Stomach (tissue), 4 donors: ENCODE data around the gene KIFBP.

Experiments used
- CTCF ChIP-seq, 7 experiments: fragments of 450-650 bp in 4 of 7; fragments of 200-600 bp in 3 of 7; sonication (generic) in 3 of 7; IDR thresholded peaks; one replicate each; pipeline ENCODE4 v1.5.1; 2016 to 2019; ENCODE audit warnings: antibody characterized with exemption in 7 of 7, control low read depth in 2 of 7, mild to moderate bottlenecking in 1 of 7
- EP300 ChIP-seq: sonication (generic); formaldehyde crosslinking; IDR thresholded peaks from one replicate; pipeline ENCODE4 v1.6.1; 2017; ENCODE audit warnings: antibody characterized with exemption
- POLR2A ChIP-seq, 4 donors: fragments of 450-650 bp; IDR thresholded peaks; one replicate each; pipeline ENCODE4 v1.6.1; 2016; ENCODE audit warnings: antibody characterized with exemption in 4 of 4, control low read depth in 2 of 4, mild to moderate bottlenecking in 1 of 4, moderate library complexity in 1 of 4

- TF ChIP-seq CTCF (IDR thresholded peaks at IDR 0.05) (no peak), EP300 (no peak), POLR2A (IDR thresholded peaks at IDR 0.05) (no peak)
Observed at GRCh38 chr10:68959695-68960527, 28.7 kb upstream of the KIFBP start.
